Measurements from ENCODE around the gene TSKU. TPM values are rescaled to one million over a fixed set of nuclear protein-coding genes. Genes with fewer than 3 reads are reported as not detected.

Gene TSKU
- total RNA-seq, 1 donor = 23.5 TPM

DNA sequence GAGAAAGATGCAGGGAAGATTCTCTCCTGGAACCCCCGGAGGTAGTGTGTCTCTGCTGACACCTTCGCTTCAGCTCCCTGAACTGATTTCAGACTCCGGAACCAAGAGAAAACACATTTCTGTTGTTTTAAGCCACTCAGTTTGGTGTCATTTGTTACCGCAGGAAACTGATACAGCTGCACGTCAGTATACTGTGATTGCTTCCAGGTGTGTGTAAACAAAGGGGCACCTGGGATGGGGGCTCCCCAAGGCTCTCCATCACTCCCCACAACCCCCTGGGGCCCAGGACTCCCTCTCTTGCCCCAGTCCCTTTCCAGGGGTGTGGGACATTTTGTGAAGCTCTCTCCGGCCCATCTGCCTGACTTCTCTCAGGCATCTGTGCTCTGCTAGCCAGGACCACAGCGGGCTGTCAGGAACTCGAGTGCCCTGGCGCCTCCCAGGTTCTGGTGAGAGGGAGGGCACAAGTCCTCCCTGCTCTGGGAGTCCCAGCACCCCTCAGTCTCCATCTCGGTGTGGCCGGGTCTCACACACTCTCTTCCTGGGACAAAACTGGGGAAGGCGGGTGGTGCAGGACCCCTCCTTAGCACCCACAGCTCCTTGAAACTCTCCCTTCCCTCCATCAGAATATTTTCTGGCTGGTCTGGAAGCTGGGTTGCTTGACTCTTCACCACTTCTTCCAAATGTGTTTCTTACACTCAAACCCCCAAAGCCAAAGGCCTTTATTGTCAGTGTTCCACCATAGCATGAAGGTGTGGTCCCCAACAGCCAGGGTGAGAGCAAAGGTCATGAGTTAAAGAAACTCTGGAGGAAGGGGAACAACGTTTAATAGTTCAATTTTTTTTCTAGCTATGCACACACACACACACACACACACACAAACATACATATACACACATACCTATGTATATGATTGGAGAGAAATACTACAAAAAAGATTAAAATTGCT, 35.0 kb upstream of the TSKU start:
- H3K4me3 ChIP-seq (ENCODE audit: insufficient read depth, low read length) = no peak overlapping the region
- TF ChIP-seq, protein P1, sequence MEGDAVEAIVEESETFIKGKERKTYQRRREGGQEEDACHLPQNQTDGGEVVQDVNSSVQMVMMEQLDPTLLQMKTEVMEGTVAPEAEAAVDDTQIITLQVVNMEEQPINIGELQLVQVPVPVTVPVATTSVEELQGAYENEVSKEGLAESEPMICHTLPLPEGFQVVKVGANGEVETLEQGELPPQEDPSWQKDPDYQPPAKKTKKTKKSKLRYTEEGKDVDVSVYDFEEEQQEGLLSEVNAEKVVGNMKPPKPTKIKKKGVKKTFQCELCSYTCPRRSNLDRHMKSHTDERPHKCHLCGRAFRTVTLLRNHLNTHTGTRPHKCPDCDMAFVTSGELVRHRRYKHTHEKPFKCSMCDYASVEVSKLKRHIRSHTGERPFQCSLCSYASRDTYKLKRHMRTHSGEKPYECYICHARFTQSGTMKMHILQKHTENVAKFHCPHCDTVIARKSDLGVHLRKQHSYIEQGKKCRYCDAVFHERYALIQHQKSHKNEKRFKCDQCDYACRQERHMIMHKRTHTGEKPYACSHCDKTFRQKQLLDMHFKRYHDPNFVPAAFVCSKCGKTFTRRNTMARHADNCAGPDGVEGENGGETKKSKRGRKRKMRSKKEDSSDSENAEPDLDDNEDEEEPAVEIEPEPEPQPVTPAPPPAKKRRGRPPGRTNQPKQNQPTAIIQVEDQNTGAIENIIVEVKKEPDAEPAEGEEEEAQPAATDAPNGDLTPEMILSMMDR (IDR thresholded peaks at IDR 0.05; ENCODE audit: extremely low read depth, low read depth, low read length) = no peak
- H2AFZ ChIP-seq (ENCODE audit: low read length) = no peak overlapping the region
- H3K79me2 ChIP-seq (ENCODE audit: insufficient read depth, low read length) = no peaks in the 10 kb centered on the region
- no peaks in the 10 kb centered on the region for H3K36me3 ChIP-seq (ENCODE audit: insufficient read depth, low read length)
- H3K27ac ChIP-seq (ENCODE audit: low read depth, low read length) = no peak overlapping the region
- H4K20me1 ChIP-seq (ENCODE audit: insufficient read depth, low read length) = no peaks in the 10 kb centered on the region
- no peak for DNase-seq (ENCODE audit: insufficient read length, low spot score, missing footprints)
- no peak overlapping the region for H3K4me2 ChIP-seq (ENCODE audit: insufficient read depth, low read length)
- H3K4me1 ChIP-seq (ENCODE audit: insufficient read depth, low read length) = peaks cover 9% of the 10 kb centered on the region
- H3K9me3 ChIP-seq (ENCODE audit: low read depth, low read length) = no peaks in the 10 kb centered on the region
- no peaks in the 10 kb centered on the region for H3K27me3 ChIP-seq (ENCODE audit: insufficient read depth, low read length)

- Histone ChIP-seq H3K36me3 (ENCODE audit: insufficient read depth, low read length) (no peaks in the 10 kb centered on the region), H4K20me1 (ENCODE audit: insufficient read depth, low read length) (no peaks in the 10 kb centered on the region), H3K4me2 (ENCODE audit: insufficient read depth, low read length) (no peak overlapping the region), H3K79me2 (ENCODE audit: insufficient read depth, low read length) (no peaks in the 10 kb centered on the region), H3K4me1 (ENCODE audit: insufficient read depth, low read length) (peaks cover 15% of the 10 kb centered on the region), H3K9me3 (ENCODE audit: low read depth, low read length) (no peaks in the 10 kb centered on the region), H3K27me3 (ENCODE audit: insufficient read depth, low read length) (no peaks in the 10 kb centered on the region), H3K27ac (ENCODE audit: low read depth, low read length) (no peak overlapping the region), H3K4me3 (ENCODE audit: insufficient read depth, low read length) (no peak overlapping the region), H2AFZ (ENCODE audit: low read length) (no peak overlapping the region)
- TF ChIP-seq, protein P1 (IDR thresholded peaks at IDR 0.05; ENCODE audit: extremely low read depth, low read depth, low read length) = no peak
- no peak for DNase-seq (ENCODE audit: insufficient read length, low spot score, missing footprints)
Observed at GRCh38 chr11:76748948-76749347, 34.2 kb upstream of the TSKU start.

DNA sequence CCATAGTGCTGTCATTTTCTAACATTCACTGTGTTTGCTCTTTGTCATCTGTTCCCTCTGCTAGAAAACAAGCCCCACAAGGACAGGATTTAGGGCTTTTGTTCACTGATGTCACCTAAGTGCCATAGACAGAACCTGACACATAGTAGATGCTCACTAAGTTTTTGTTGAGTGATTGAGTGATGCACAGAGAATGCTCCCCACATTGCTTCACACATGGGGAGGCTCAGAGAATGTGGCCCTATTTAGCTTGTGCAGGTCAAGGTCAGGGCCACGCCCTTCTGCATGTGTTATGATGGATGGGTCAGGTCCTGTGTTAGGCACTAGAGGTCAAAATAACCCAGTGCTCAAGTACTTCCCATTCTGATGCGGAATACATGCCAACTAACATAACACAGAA, 33.1 kb upstream of the TSKU start:
- Histone ChIP-seq H3K4me2 (ENCODE audit: insufficient read depth, low read length) (no peak overlapping the region), H3K4me1 (ENCODE audit: insufficient read depth, low read length) (peaks cover 15% of the 10 kb centered on the region), H3K79me2 (ENCODE audit: insufficient read depth, low read length) (no peaks in the 10 kb centered on the region), H4K20me1 (ENCODE audit: insufficient read depth, low read length) (no peaks in the 10 kb centered on the region), H3K36me3 (ENCODE audit: insufficient read depth, low read length) (no peaks in the 10 kb centered on the region), H2AFZ (ENCODE audit: low read length) (no peak overlapping the region), H3K9me3 (ENCODE audit: low read depth, low read length) (no peaks in the 10 kb centered on the region), H3K27ac (ENCODE audit: low read depth, low read length) (no peak overlapping the region), H3K27me3 (ENCODE audit: insufficient read depth, low read length) (no peaks in the 10 kb centered on the region), H3K4me3 (ENCODE audit: insufficient read depth, low read length) (no peak overlapping the region)
- DNase-seq (ENCODE audit: insufficient read length, low spot score, missing footprints) = no peak
- TF ChIP-seq, protein P1 (IDR thresholded peaks at IDR 0.05; ENCODE audit: extremely low read depth, low read depth, low read length) = no peak

GRCh38 chr11:76750746-76751145, 32.4 kb upstream of the TSKU start:
- H3K79me2 ChIP-seq (ENCODE audit: insufficient read depth, low read length) = no peaks in the 10 kb centered on the region
- DNase-seq (ENCODE audit: insufficient read length, low spot score, missing footprints) = no peak
- no peaks in the 10 kb centered on the region for H3K36me3 ChIP-seq (ENCODE audit: insufficient read depth, low read length)
- H3K27ac ChIP-seq (ENCODE audit: low read depth, low read length) = no peak overlapping the region
- peaks cover 15% of the 10 kb centered on the region for H3K4me1 ChIP-seq (ENCODE audit: insufficient read depth, low read length)
- H3K27me3 ChIP-seq (ENCODE audit: insufficient read depth, low read length) = no peaks in the 10 kb centered on the region
- no peak overlapping the region for H3K4me2 ChIP-seq (ENCODE audit: insufficient read depth, low read length)
- H2AFZ ChIP-seq (ENCODE audit: low read length) = no peak overlapping the region
- H3K9me3 ChIP-seq (ENCODE audit: low read depth, low read length) = no peaks in the 10 kb centered on the region
- H4K20me1 ChIP-seq (ENCODE audit: insufficient read depth, low read length) = no peaks in the 10 kb centered on the region
- TF ChIP-seq, protein P1 (IDR thresholded peaks at IDR 0.05; ENCODE audit: extremely low read depth, low read depth, low read length) = no peak
- H3K4me3 ChIP-seq (ENCODE audit: insufficient read depth, low read length) = no peak overlapping the region
